GM12864 (cell line): ENCODE data around the gene AUP1.

Experiments
- DNase-seq: peaks from one replicate; pipeline ENCODE4 v3.0.0-alpha.2; 2011; ENCODE audit warnings: low read depth
- H3K4me3 ChIP-seq: 2 replicates; pipeline ENCODE4 v1.5.1; 2011; ENCODE audit warnings: mild to moderate bottlenecking, low read depth, low read length, control low read depth
- TF ChIP-seq, protein P1 (sequence below): IDR thresholded peaks from 2 replicates; pipeline ENCODE4 v1.5.1; 2011; ENCODE audit warnings: low read depth, mild to moderate bottlenecking, moderate library complexity, low read length, control low read depth, inconsistent platforms; ENCODE audit errors: missing control alignments

Gene AUP1

DNA sequence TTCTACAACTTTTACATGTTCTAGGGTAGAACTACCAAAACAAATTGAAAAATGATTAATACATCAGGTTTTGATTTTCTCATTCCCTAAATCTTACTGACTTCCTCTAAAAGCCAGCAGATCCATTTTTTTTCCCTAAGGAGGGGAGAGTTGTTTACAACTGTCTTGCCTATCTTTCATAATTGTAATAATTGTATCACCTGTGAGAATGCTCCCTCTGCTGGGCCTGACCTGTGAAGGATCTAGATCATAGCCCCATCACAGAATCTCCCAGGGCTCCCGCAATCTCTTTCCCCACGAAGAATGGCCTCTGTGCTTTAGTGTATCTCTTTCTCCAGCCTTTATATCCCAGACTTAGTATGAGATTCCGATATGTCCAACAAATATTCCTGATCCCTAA, 15.1 kb upstream of the AUP1 start:
- no peak for DNase-seq

DNA sequence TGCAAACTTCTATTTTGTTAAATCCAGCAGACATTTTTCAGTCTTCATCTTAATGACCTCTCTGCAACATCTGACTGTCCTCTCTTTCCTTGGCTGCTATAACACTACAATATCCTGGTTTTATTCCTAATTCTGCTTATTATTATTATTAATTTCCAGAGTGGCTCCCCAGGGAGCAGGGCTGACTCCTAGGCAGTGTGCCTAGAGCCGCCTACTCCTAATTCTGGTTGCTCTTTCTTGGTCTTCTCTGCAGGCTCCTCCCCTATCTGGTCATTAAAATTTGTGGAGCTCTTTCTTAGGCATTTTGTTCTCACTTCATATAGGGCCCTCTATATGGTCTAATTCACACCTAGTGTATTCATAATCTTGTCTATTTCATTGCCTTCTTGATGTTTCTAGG, 13.5 kb upstream of the AUP1 start:
- DNase-seq = no peak
- TF ChIP-seq, protein P1, sequence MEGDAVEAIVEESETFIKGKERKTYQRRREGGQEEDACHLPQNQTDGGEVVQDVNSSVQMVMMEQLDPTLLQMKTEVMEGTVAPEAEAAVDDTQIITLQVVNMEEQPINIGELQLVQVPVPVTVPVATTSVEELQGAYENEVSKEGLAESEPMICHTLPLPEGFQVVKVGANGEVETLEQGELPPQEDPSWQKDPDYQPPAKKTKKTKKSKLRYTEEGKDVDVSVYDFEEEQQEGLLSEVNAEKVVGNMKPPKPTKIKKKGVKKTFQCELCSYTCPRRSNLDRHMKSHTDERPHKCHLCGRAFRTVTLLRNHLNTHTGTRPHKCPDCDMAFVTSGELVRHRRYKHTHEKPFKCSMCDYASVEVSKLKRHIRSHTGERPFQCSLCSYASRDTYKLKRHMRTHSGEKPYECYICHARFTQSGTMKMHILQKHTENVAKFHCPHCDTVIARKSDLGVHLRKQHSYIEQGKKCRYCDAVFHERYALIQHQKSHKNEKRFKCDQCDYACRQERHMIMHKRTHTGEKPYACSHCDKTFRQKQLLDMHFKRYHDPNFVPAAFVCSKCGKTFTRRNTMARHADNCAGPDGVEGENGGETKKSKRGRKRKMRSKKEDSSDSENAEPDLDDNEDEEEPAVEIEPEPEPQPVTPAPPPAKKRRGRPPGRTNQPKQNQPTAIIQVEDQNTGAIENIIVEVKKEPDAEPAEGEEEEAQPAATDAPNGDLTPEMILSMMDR = no peak
- no peak overlapping the region for H3K4me3 ChIP-seq

More for the DNA sequence above, 15.1 kb upstream of the AUP1 start:
- no peak overlapping the region for H3K4me3 ChIP-seq
- TF ChIP-seq, protein P1 = peak; percentile 22

DNA sequence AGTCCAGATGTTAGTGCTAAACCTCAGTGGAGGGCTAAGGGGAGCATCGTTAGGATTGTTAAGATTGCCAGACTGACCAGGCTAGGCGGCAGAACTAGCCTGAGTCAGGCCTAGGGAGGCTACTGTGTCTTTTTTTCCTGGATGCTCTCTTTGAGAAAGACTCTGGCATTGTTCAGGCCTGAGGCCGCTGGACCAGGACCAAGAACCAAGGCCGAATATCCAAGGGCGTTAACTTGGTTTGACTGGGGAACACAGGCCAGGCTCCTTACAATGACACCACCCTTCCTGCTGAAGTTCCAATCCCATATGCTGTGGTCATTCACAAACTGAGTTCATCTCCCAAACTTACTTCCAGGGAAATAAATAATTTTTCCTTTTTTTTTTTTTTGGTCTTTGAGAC, 10.8 kb upstream of the AUP1 start:
- DNase-seq = no peak
- TF ChIP-seq, protein P1 = no peak
- no peak overlapping the region for H3K4me3 ChIP-seq

DNA sequence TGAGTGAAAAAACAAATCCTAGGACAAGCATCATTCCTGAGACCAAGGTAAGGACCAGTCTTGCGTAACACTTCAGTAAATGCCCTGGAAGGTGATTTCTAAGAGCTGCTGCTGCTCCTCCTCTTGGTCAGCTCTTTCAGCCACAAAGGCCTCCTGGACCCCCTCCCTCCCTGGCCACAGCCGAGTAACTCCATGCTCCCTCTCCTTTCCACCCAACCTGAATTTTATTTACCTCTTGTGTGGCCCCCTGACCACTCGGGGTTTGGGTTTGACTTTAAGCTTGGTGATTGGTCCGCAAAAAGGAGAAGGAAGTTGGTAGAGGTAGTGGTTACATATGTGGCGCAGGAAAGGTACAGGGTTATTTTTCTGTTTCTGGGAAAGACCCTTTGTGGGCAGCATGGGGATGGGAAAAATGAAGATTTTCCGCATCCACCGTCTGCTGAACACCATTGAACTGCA, 9.4 kb upstream of the AUP1 start:
- H3K4me3 ChIP-seq = no peak overlapping the region; the same call in 1 of the 2 replicates
- TF ChIP-seq, protein P1 = no peak
- no peak for DNase-seq

DNA sequence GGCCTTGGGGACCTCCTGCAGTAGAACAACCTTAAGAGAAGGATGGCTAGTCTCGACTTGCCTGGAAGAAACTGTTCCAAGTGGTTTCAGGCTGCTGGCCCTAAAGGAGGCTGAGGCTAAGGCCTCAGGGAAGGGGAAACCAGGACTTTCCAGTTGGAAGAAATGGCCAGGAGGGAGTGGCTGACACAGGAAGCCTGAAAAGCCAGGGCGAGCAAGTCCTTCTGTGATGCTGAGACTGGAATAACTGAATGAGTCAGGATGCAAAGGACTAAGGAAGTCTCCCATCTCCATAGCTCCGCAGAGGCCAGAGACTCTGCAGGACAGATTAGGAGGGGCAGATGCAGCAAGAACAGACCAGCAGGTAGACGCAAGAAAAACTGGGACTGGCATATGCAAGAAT, 7.6 kb upstream of the AUP1 start:
- DNase-seq = no peak
- H3K4me3 ChIP-seq = no peak overlapping the region
- TF ChIP-seq, protein P1 = no peak

DNA sequence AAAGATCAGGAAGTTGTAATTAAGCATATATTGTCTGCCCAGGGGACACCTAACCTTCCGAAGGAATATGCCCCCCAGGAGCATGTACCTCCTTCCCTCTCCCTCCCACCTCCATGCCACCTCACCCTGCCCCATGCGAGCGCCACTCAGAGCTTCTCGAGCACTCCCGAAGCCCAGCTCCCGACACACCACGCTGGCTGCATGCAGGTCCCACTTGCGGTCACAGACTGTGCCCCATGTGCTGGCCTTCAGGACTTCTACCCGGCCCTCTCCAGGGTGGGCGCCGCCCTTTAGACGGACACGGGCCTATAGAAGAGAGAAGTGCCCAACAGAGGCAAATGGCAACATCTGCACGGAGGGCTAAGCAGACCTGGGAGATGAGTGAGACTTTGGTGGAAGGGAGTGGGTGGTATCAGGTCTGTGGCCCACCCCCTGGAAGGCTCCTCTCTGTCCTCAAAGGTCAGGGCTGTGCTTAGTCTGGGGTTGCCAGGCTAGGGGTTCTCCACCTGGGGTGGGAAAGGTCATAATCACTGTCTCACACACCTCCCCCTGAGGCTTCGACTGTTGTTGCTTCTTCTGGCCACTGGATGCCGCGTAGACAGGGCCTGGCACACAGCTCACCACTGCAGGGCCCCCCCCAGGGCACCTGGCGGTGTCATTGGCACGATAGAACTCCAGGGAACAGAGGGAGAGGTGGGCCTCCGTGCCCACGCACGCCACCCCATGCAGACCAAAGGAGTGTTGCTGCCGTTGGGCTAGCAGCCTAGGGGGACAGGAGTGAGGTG, 6.9 kb upstream of the AUP1 start:
- TF ChIP-seq, protein P1 = no peak
- DNase-seq = no peak

More for the DNA sequence above, 6.9 kb upstream of the AUP1 start:
- H3K4me3 ChIP-seq = no peak overlapping the region
